ENCODE data around the gene P2RY2.

The P2RY2 gene

DNA sequence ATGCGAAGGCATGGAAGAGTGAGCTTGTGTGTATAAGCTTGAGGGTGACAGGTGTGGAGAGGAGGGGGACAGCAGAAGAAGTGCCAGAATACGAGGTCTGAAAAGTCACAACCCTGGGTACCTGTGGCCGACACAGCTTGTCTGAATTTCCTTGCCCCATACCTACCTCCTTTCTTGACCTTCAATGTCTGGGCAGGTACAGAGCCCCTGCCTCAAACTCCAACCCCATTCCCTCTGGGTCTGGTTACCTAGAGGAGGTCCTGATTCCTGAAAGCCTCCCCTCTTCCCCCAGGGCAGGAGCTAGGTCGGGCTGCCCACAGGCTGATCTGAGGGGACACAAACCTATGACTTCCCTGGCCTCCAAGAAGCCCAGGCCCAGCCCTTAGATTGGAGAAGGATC, 39.4 kb upstream of the P2RY2 start:
- Histone ChIP-seq H3K9ac (ENCODE audit: low read length) (no peak overlapping the region), H3K79me2 (ENCODE audit: low read length) (peaks cover 33% of the 10 kb centered on the region), H3K27me3 (ENCODE audit: low read depth, low read length) (no peaks in the 10 kb centered on the region), H3K4me2 (ENCODE audit: low read length) (peak overlapping the region; percentile 56; the same call in 1 of the 2 replicates), H2AFZ (ENCODE audit: low read depth, low read length) (no peak overlapping the region), H3K9me3 (ENCODE audit: insufficient read depth, low read length) (no peaks in the 10 kb centered on the region), H3K4me1 (ENCODE audit: low read length) (peaks cover 45% of the 10 kb centered on the region), H4K20me1 (ENCODE audit: insufficient read depth, low read length) (no peaks in the 10 kb centered on the region), H3K4me3 (ENCODE audit: low read length) (no peak overlapping the region), H3K27ac (ENCODE audit: low read length) (no peak overlapping the region), H3K36me3 (replicated peaks; ENCODE audit: low read depth, low read length) (no peaks in the 10 kb centered on the region)
- TF ChIP-seq, protein P1, sequence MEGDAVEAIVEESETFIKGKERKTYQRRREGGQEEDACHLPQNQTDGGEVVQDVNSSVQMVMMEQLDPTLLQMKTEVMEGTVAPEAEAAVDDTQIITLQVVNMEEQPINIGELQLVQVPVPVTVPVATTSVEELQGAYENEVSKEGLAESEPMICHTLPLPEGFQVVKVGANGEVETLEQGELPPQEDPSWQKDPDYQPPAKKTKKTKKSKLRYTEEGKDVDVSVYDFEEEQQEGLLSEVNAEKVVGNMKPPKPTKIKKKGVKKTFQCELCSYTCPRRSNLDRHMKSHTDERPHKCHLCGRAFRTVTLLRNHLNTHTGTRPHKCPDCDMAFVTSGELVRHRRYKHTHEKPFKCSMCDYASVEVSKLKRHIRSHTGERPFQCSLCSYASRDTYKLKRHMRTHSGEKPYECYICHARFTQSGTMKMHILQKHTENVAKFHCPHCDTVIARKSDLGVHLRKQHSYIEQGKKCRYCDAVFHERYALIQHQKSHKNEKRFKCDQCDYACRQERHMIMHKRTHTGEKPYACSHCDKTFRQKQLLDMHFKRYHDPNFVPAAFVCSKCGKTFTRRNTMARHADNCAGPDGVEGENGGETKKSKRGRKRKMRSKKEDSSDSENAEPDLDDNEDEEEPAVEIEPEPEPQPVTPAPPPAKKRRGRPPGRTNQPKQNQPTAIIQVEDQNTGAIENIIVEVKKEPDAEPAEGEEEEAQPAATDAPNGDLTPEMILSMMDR (IDR thresholded peaks at IDR 0.05; ENCODE audit: low read depth, low read length) = no peak
- no peak for TF ChIP-seq EZH2phosphoT487 (IDR thresholded peaks at IDR 0.05; ENCODE audit: low read depth)

DNA sequence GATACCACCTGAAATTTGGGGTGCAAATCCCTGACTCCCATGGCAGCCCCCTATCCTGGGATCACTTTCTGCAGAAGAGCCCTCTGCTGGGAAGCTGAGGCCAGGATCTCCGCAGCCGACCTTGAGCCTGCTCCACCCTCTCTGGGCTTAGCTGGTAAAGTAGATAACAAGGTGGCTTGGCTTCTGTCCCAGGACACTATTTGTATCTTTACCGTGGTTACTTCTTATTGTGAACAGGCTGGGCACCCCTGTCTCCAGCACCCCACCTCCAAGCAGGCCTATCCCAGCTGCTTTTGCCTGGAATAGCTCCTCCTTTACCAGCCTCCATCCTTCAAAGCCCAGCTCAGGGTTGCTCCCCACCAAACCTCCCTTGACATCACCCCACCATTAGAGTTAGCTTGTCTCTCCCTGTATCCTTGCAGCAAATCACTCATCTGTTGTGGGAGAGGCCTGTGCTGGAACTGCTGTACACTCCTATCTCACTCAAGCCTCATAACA, 35.2 kb upstream of the P2RY2 start:
- H3K4me1 ChIP-seq (ENCODE audit: low read length) = peaks cover 33% of the 10 kb centered on the region
- no peaks in the 10 kb centered on the region for H3K27me3 ChIP-seq (ENCODE audit: low read depth, low read length)
- H3K36me3 ChIP-seq (replicated peaks; ENCODE audit: low read depth, low read length) = no peaks in the 10 kb centered on the region
- TF ChIP-seq, protein P1 (IDR thresholded peaks at IDR 0.05; ENCODE audit: low read depth, low read length) = no peak
- no peak for TF ChIP-seq EZH2phosphoT487 (IDR thresholded peaks at IDR 0.05; ENCODE audit: low read depth)
- peaks cover 10% of the 10 kb centered on the region for H3K79me2 ChIP-seq (ENCODE audit: low read length)
- no peak overlapping the region for H3K9ac ChIP-seq (ENCODE audit: low read length)
- H3K27ac ChIP-seq (ENCODE audit: low read length) = no peak overlapping the region
- H2AFZ ChIP-seq (ENCODE audit: low read depth, low read length) = no peak overlapping the region
- no peak overlapping the region for H3K4me2 ChIP-seq (ENCODE audit: low read length)
- H3K9me3 ChIP-seq (ENCODE audit: insufficient read depth, low read length) = no peaks in the 10 kb centered on the region
- H4K20me1 ChIP-seq (ENCODE audit: insufficient read depth, low read length) = no peaks in the 10 kb centered on the region
- H3K4me3 ChIP-seq (ENCODE audit: low read length) = no peak overlapping the region

DNA sequence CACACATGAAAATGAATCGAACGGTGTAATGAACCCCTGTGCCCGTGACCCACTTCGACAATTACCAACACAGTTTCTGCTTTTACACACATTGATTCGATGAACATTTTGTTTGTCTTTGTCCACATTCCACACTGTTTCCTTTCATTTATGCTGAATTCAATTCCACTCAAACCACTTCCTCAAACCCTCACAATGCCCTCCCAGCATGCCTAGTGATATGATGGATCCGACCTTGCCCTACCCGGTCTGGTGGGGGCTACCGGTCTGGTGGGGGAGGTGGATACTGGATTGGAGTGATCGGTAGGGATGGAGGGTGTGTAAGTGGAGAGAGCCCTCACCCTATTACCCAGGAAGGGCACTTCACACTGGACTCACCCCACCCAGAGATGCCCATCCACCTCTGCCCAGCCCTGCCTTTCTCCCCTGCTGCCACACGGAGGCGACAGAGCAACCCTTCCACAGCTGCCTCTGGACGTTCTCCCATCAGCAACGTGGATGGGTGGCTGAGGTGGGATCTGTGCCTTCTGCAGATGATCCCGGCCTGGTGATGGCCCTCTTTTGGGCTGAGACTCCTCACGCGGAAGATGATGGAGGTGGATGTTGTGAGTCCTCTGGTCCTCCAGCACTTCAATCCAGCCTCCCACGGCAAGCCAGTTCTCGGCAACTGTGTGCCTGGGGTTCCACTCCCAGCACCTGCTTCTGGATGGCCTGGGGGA, 33.0 kb upstream of the P2RY2 start:
- H3K36me3 ChIP-seq (replicated peaks; ENCODE audit: low read depth, low read length) = no peaks in the 10 kb centered on the region
- TF ChIP-seq, protein P1 (IDR thresholded peaks at IDR 0.05; ENCODE audit: low read depth, low read length) = peak; percentile 99
- no peak for TF ChIP-seq EZH2phosphoT487 (IDR thresholded peaks at IDR 0.05; ENCODE audit: low read depth)
- peaks cover 51% of the 10 kb centered on the region for H3K4me1 ChIP-seq (ENCODE audit: low read length)
- peak overlapping the region; percentile 79 for H3K4me3 ChIP-seq (ENCODE audit: low read length)
- H3K79me2 ChIP-seq (ENCODE audit: low read length) = no peaks in the 10 kb centered on the region
- peak overlapping the region; percentile 65 for H3K9ac ChIP-seq (ENCODE audit: low read length)
- no peaks in the 10 kb centered on the region for H4K20me1 ChIP-seq (ENCODE audit: insufficient read depth, low read length)
- H2AFZ ChIP-seq (ENCODE audit: low read depth, low read length) = peak overlapping the region; percentile 95
- H3K9me3 ChIP-seq (ENCODE audit: insufficient read depth, low read length) = no peaks in the 10 kb centered on the region
- H3K27ac ChIP-seq (ENCODE audit: low read length) = peak overlapping the region; percentile 22; the same call in 1 of the 2 replicates
- H3K27me3 ChIP-seq (ENCODE audit: low read depth, low read length) = no peaks in the 10 kb centered on the region
- H3K4me2 ChIP-seq (ENCODE audit: low read length) = peak overlapping the region; percentile 85

DNA sequence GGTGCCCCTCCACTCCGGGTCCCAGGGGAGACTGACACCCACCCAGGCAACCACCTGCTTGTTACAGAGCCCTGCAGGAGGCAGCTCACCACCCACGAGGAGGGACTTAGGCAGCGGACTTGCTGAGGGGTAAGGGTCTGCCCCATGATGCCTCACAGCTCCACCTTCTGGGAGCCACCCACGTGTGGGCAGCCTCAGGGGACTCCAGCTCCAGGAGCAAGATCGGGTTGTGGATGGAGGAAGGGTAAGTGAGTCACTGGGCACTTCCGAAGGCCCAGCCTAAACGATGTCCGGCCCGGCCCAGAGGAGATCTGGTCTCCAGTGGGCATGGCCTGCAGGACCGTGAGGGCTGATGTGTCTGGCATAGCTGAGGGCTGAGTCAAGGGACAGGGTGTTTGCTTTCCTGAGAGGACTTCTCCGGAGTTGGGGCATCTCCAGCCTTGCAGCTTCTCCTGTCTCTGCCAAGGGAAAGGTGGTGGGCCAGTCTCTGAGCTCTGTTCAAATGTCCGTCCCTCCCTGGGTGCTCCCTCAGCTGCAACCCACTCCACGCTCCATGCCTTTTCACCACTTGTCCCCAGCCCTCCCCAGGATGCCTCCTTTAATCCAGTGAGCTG, 32.3 kb upstream of the P2RY2 start:
- Histone ChIP-seq H3K4me2 (ENCODE audit: low read length) (peak overlapping the region; percentile 85), H3K79me2 (ENCODE audit: low read length) (no peaks in the 10 kb centered on the region), H4K20me1 (ENCODE audit: insufficient read depth, low read length) (no peaks in the 10 kb centered on the region), H3K9me3 (ENCODE audit: insufficient read depth, low read length) (no peaks in the 10 kb centered on the region), H3K9ac (ENCODE audit: low read length) (peak overlapping the region; percentile 65; the same call in 1 of the 2 replicates), H3K27ac (ENCODE audit: low read length) (peak overlapping the region; percentile 12; the same call in 1 of the 2 replicates), H2AFZ (ENCODE audit: low read depth, low read length) (peak overlapping the region; percentile 95), H3K4me1 (ENCODE audit: low read length) (peaks cover 57% of the 10 kb centered on the region), H3K36me3 (replicated peaks; ENCODE audit: low read depth, low read length) (no peaks in the 10 kb centered on the region), H3K27me3 (ENCODE audit: low read depth, low read length) (no peaks in the 10 kb centered on the region), H3K4me3 (ENCODE audit: low read length) (peak overlapping the region; percentile 79)
- no peak for TF ChIP-seq EZH2phosphoT487 (IDR thresholded peaks at IDR 0.05; ENCODE audit: low read depth)
- TF ChIP-seq, protein P1 (IDR thresholded peaks at IDR 0.05; ENCODE audit: low read depth, low read length) = no peak
